ENCODE data around the gene DGKG. TPM values are rescaled to one million over a fixed set of nuclear protein-coding genes. Genes with fewer than 3 reads are reported as not detected.

The DGKG gene
- total and polyA plus RNA-seq, 10 of the 15 experiments (the other 5 are each of a cell fraction or from before 2014, with no cell fraction given), result 0.39 to 6.2 (median 4.7) TPM

- TF ChIP-seq CHD2 (IDR thresholded peaks at IDR 0.05; ENCODE audit: borderline replicate concordance, low read depth, low read length), result no peak
- no peak for ATAC-seq
Observed at GRCh38 chr3:186173224-186173815, 188.7 kb downstream of the DGKG start.

GRCh38 chr3:186172353-186172752 is 189.7 kb downstream of the DGKG start:
- Histone ChIP-seq H3K27me3 (replicated peaks in 1 of 2; ENCODE audit: control insufficient read depth in 2 of 2, insufficient read depth in 2 of 2, low read length in 1 of 2) (peaks cover 0 to 1% of the 10 kb centered on the region in 2 experiments; a peak in 1 of 4 replicates), H3K79me2 (ENCODE audit: control insufficient read depth, insufficient read depth, low read length) (no peaks in the 10 kb centered on the region), H3K9ac (ENCODE audit: control insufficient read depth, insufficient read depth, low read length) (no peak overlapping the region), H3K36me3 (ENCODE audit: control insufficient read depth in 2 of 2, insufficient read depth in 2 of 2, low read length in 1 of 2) (no peaks in the 10 kb centered on the region), H3K4me2 (ENCODE audit: control insufficient read depth, insufficient read depth) (no peak overlapping the region), H3K9me3 (replicated peaks; ENCODE audit: control insufficient read depth, insufficient read depth, low read length) (no peaks in the 10 kb centered on the region), H4K20me1 (ENCODE audit: control insufficient read depth, insufficient read depth) (no peaks in the 10 kb centered on the region), H3K4me3 (no peak overlapping the region), H2AFZ (ENCODE audit: control insufficient read depth, low read depth, low read length) (no peak overlapping the region), H3K4me1 (ENCODE audit: control insufficient read depth, insufficient read depth, low read length) (no peaks in the 10 kb centered on the region), H3K27ac (ENCODE audit: control insufficient read depth, insufficient read depth) (no peak overlapping the region)
- no peak for ATAC-seq
- TF ChIP-seq NR2F1 (conservative IDR thresholded peaks at IDR 0.05), result no peak
- TF ChIP-seq TCF12 (IDR thresholded peaks at IDR 0.05; ENCODE audit: low read depth, low read length), result no peak
- TF ChIP-seq FOXK2 (IDR thresholded peaks at IDR 0.05), result no peak
- no peak for TF ChIP-seq RAD21 (IDR thresholded peaks at IDR 0.05; ENCODE audit: insufficient read depth, low read depth, low read length)
- TF ChIP-seq ZNF24 (IDR thresholded peaks at IDR 0.05), result no peak
- TF ChIP-seq E4F1 (IDR thresholded peaks at IDR 0.05; ENCODE audit: borderline replicate concordance, partially characterized antibody), result no peak
- no peak for TF ChIP-seq IRF4 (IDR thresholded peaks at IDR 0.05; ENCODE audit: low read depth, low read length)
- no peak for TF ChIP-seq ATF3 (IDR thresholded peaks at IDR 0.05; ENCODE audit: borderline replicate concordance, extremely low read depth, low read depth, low read length)
- TF ChIP-seq ZNF384 (IDR thresholded peaks at IDR 0.05; ENCODE audit: borderline replicate concordance, low read depth, low read length), result no peak
- ChIA-PET CTCF (no interaction called here), SMC1A (ENCODE audit: uncharacterized antibody, unreplicated experiment) (no interaction called here), POLR2A (no interaction called here), RAD21 (ENCODE audit: unreplicated experiment) (no interaction called here)
- FAIRE-seq, result no peak
- BruUV-seq (replicated peaks), result no TSS peak
- no peak for DNase-seq (ENCODE audit: low read depth, low spot score)
- intact Hi-C loops (cut with micrococcal nuclease; ENCODE audit: unreplicated experiment), result no loop called here
- in situ Hi-C loops (cut with MboI), result no loop called here
- WGBS (ENCODE audit: insufficient coverage, insufficient replicate concordance, low lambda C conversion rate, missing lambda C conversion rate), result 0% methylated on average over 2 of the region's 2 CpGs

More at GRCh38 chr3:186173224-186173815, 188.7 kb downstream of the DGKG start:
- in situ Hi-C loops (cut with MboI), result no loop called here
- ChIA-PET RAD21 (ENCODE audit: unreplicated experiment) (no interaction called here), POLR2A (no interaction called here), SMC1A (ENCODE audit: uncharacterized antibody, unreplicated experiment) (interaction anchor here (0.8 kb wide), 1 partner anchor 12 kb away, joined by 3 read pairs; no protein-coding TSS in a partner anchor), CTCF (no interaction called here)
- no peak for DNase-seq (ENCODE audit: low read depth, low spot score)
- Histone ChIP-seq H4K20me1 (ENCODE audit: control insufficient read depth, insufficient read depth) (no peaks in the 10 kb centered on the region), H3K9me3 (replicated peaks; ENCODE audit: control insufficient read depth, insufficient read depth, low read length) (no peaks in the 10 kb centered on the region), H3K27me3 (replicated peaks in 1 of 2; ENCODE audit: control insufficient read depth in 2 of 2, insufficient read depth in 2 of 2, low read length in 1 of 2) (peaks cover 0 to 3% of the 10 kb centered on the region in 2 experiments; a peak in 2 of 4 replicates), H3K4me3 (no peak overlapping the region), H3K4me1 (ENCODE audit: control insufficient read depth, insufficient read depth, low read length) (no peaks in the 10 kb centered on the region), H3K9ac (ENCODE audit: control insufficient read depth, insufficient read depth, low read length) (no peak overlapping the region), H3K36me3 (ENCODE audit: control insufficient read depth in 2 of 2, insufficient read depth in 2 of 2, low read length in 1 of 2) (no peaks in the 10 kb centered on the region), H3K79me2 (ENCODE audit: control insufficient read depth, insufficient read depth, low read length) (no peaks in the 10 kb centered on the region), H3K4me2 (ENCODE audit: control insufficient read depth, insufficient read depth) (no peak overlapping the region), H3K27ac (ENCODE audit: control insufficient read depth, insufficient read depth) (no peak overlapping the region), H2AFZ (ENCODE audit: control insufficient read depth, low read depth, low read length) (no peak overlapping the region)
- no peak for FAIRE-seq
- WGBS (ENCODE audit: insufficient coverage, insufficient replicate concordance, low lambda C conversion rate, missing lambda C conversion rate), result 62% methylated on average over 9 of the region's 9 CpGs
- intact Hi-C loops (cut with micrococcal nuclease; ENCODE audit: unreplicated experiment), result no loop called here
- BruUV-seq (replicated peaks), result no TSS peak
